Motor neuron (in vitro differentiated cells): ENCODE measurements around the gene TRIM8. TPM values are rescaled to one million over a fixed set of nuclear protein-coding genes. Genes with fewer than 3 reads are reported as not detected.

Experiments
- ATAC-seq, 8 experiments: fragments of 200-7000 bp; cut with Tn5 transposase; replicated peaks in 6 of 8; 2 replicates each; pipeline ENCODE4 v1.8.0; 2021; ENCODE audit warnings: mild to moderate bottlenecking in 8 of 8, moderate library complexity in 8 of 8
- H3K27ac ChIP-seq, 2 donors: fragments of 250-450 bp; sonication (Bioruptor Pico); 2 replicates each; pipeline ENCODE4 v1.9.0; 2021; ENCODE audit warnings: antibody characterized with exemption in 2 of 2, mild to moderate bottlenecking in 2 of 2, moderate library complexity in 1 of 2
- H3K4me1 ChIP-seq, 2 donors: fragments of 250-450 bp; sonication (Bioruptor Pico); replicated peaks in 1 of 2; 2 replicates each; pipeline ENCODE4 v1.6.1; 2021; ENCODE audit warnings: antibody characterized with exemption in 2 of 2, mild to moderate bottlenecking in 2 of 2, moderate library complexity in 1 of 2
- H3K4me3 ChIP-seq, 5 donors: fragments of 250-450 bp; sonication (Bioruptor Pico); 2 replicates each; pipeline ENCODE4 v1.9.0; 2021; ENCODE audit warnings: antibody characterized with exemption in 5 of 5, mild to moderate bottlenecking in 5 of 5, moderate library complexity in 4 of 5
- WGBS, 10 experiments: fragments of 450-650 bp; shearing (Covaris generic); methylation state at CpG; one replicate each; pipeline ENCODE4 v1.0.0; 2022; 5-methylcytosine and 5-hydroxymethylcytosine counted together
- in situ Hi-C, 9 experiments: fragments of 400-800 bp; cut with MboI; loops; one replicate each; pipeline ENCODE4 v1.15.0; 2021; ENCODE audit warnings: low sequenced_read_pairs in 9 of 9, low pct_unique_long_range_greater_than_20kb in 2 of 9; ENCODE audit not compliant: unreplicated experiment in 9 of 9
- total RNA-seq, 8 experiments: library from RNA; unstranded; fragments of 300-600 nt; gene quantifications; 2 replicates each; pipeline versions ENCODE4 v1.2.3 to v1.2.4, GENCODE V29; 2022

TRIM8 gene
- total RNA-seq, 8 experiments from 2014 or later = 42.5 to 84.5 (median 68.6) TPM

- Histone ChIP-seq H3K27ac (peak overlapping the region; percentile 85 to 95), H3K4me3 (peak overlapping the region; percentile 12 to 68 (median 64)), H3K4me1 (peaks cover 45 to 48% of the 10 kb centered on the region in 2 donors)
- in situ Hi-C loops = no loop called here
- ATAC-seq = peak in 2 of 8 experiments; percentile 9 to 10
- 50 to 100% (median 83%) methylated on average over 1 to 2 of the region's 12 CpGs; no CpG with 5 or more reads in 7 of the 10 experiments for WGBS, 10 experiments
Observed at GRCh38 chr10:102649797-102650654, 5.7 kb downstream of the TRIM8 start.

- in situ Hi-C loops = no loop called here
- no peak for ATAC-seq
- H3K4me3 ChIP-seq = no peak overlapping the region
- peaks cover 45 to 48% of the 10 kb centered on the region in 2 donors for H3K4me1 ChIP-seq
- 68 to 100% methylated on average over 1 to 5 of the region's 11 CpGs; no CpG with 5 or more reads in 8 of the 10 experiments for WGBS, 10 experiments
- H3K27ac ChIP-seq = peak overlapping the region; percentile 85 to 95
Observed at GRCh38 chr10:102650655-102651454, 6.6 kb downstream of the TRIM8 start.

- Histone ChIP-seq H3K27ac (no peak overlapping the region), H3K4me1 (peaks cover 45 to 48% of the 10 kb centered on the region in 2 donors), H3K4me3 (no peak overlapping the region)
- in situ Hi-C loops = no loop called here
- no peak for ATAC-seq
- WGBS, 10 experiments = no CpG with 5 or more reads among the region's 11 CpGs
Observed at GRCh38 chr10:102651455-102652169, 7.3 kb downstream of the TRIM8 start.

- in situ Hi-C loops = no loop called here
- WGBS, 10 experiments = 67 to 100% (median 96%) methylated on average over 1 to 7 of the region's 12 CpGs; no CpG with 5 or more reads in 2 of the 10 experiments
- Histone ChIP-seq H3K27ac (no peak overlapping the region), H3K4me3 (no peak overlapping the region), H3K4me1 (peaks cover 41 to 45% of the 10 kb centered on the region in 2 donors)
- ATAC-seq = peak in 3 of 8 experiments; percentile 27 to 39 (median 34)
Observed at GRCh38 chr10:102652170-102652916, 8.1 kb downstream of the TRIM8 start.

- H3K4me1 ChIP-seq = peaks cover 34 to 39% of the 10 kb centered on the region in 2 donors
- no peak overlapping the region for H3K27ac ChIP-seq
- no peak for ATAC-seq
- WGBS, 10 experiments = 60 to 100% methylated on average over 1 of the region's 1 CpG; no CpG with 5 or more reads in 8 of the 10 experiments
- in situ Hi-C loops = no loop called here
- no peak overlapping the region for H3K4me3 ChIP-seq
Observed at GRCh38 chr10:102653060-102653459, 8.8 kb downstream of the TRIM8 start.

- 80 to 100% (median 100%) methylated on average over 1 to 2 of the region's 7 CpGs; no CpG with 5 or more reads in 7 of the 10 experiments for WGBS, 10 experiments
- peaks cover 19 to 27% of the 10 kb centered on the region in 2 donors for H3K4me1 ChIP-seq
- no peak for ATAC-seq
- H3K27ac ChIP-seq = no peak overlapping the region
- in situ Hi-C loops = no loop called here
- H3K4me3 ChIP-seq = no peak overlapping the region
Observed at GRCh38 chr10:102654566-102654965, 10.3 kb downstream of the TRIM8 start.

GRCh38 chr10:102654969-102655368 is 10.7 kb downstream of the TRIM8 start:
- 83 to 100% (median 94%) methylated on average over 1 to 12 of the region's 12 CpGs; no CpG with 5 or more reads in 6 of the 10 experiments for WGBS, 10 experiments
- Histone ChIP-seq H3K4me3 (no peak overlapping the region), H3K27ac (no peak overlapping the region), H3K4me1 (peaks cover 15 to 25% of the 10 kb centered on the region in 2 donors)
- no peak for ATAC-seq
- in situ Hi-C loops = no loop called here

- 91 to 100% methylated on average over 1 to 4 of the region's 12 CpGs; no CpG with 5 or more reads in 8 of the 10 experiments for WGBS, 10 experiments
- Histone ChIP-seq H3K4me1 (peaks cover 11 to 22% of the 10 kb centered on the region in 2 donors), H3K27ac (no peak overlapping the region), H3K4me3 (no peak overlapping the region)
- no peak for ATAC-seq
- in situ Hi-C loops = no loop called here
Observed at GRCh38 chr10:102656026-102656425, 11.7 kb downstream of the TRIM8 start.

GRCh38 chr10:102656791-102657371 is 12.6 kb downstream of the TRIM8 start:
- in situ Hi-C loops = no loop called here
- no peak for ATAC-seq
- Histone ChIP-seq H3K4me3 (no peak overlapping the region), H3K4me1 (peaks cover 11 to 22% of the 10 kb centered on the region in 2 donors), H3K27ac (no peak overlapping the region)
- 87 to 100% (median 100%) methylated on average over 2 to 15 of the region's 42 CpGs; no CpG with 5 or more reads in 3 of the 10 experiments for WGBS, 10 experiments

- WGBS, 10 experiments = 40 to 100% (median 87%) methylated on average over 1 to 8 of the region's 11 CpGs
- Histone ChIP-seq H3K4me1 (peaks cover 11 to 16% of the 10 kb centered on the region in 2 donors), H3K27ac (no peak overlapping the region), H3K4me3 (no peak overlapping the region)
- in situ Hi-C loops = no loop called here
- ATAC-seq = no peak
Observed at GRCh38 chr10:102657451-102657850, 13.2 kb downstream of the TRIM8 start.

GRCh38 chr10:102657984-102658724 is 13.9 kb downstream of the TRIM8 start:
- Histone ChIP-seq H3K27ac (no peak overlapping the region), H3K4me1 (peaks cover 11 to 16% of the 10 kb centered on the region in 2 donors), H3K4me3 (no peak overlapping the region)
- in situ Hi-C loops = no loop called here
- ATAC-seq = no peak
- WGBS, 10 experiments = 40 to 100% (median 89%) methylated on average over 1 to 9 of the region's 13 CpGs; no CpG with 5 or more reads in 2 of the 10 experiments
